ENCODE measurements around the gene NOX4.

The NOX4 gene

DNA sequence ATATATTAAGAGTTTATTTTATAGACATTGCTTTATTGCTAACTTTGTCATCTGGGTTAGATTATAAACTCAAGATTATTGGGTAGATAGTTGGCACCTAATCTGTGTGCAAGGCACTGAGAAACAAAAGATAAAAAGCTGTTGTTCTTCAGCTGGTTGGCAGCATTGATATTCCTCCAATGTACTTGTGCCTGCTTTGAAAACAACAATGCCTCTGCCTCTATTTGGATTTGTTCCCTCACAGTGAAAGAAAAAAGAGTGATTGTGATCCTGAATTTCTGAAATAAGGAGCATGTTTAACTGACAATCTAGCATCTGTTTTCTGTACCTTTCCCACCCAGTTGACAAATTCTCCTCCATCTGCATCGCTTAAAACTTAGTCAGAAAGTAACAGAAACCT, 215.2 kb downstream of the NOX4 start:
- no peak for DNase-seq (ENCODE audit: extremely low read depth, low read depth)
- H3K4me3 ChIP-seq (replicated peaks; ENCODE audit: low read depth, low read length), result no peak overlapping the region
- TF ChIP-seq, protein P1, sequence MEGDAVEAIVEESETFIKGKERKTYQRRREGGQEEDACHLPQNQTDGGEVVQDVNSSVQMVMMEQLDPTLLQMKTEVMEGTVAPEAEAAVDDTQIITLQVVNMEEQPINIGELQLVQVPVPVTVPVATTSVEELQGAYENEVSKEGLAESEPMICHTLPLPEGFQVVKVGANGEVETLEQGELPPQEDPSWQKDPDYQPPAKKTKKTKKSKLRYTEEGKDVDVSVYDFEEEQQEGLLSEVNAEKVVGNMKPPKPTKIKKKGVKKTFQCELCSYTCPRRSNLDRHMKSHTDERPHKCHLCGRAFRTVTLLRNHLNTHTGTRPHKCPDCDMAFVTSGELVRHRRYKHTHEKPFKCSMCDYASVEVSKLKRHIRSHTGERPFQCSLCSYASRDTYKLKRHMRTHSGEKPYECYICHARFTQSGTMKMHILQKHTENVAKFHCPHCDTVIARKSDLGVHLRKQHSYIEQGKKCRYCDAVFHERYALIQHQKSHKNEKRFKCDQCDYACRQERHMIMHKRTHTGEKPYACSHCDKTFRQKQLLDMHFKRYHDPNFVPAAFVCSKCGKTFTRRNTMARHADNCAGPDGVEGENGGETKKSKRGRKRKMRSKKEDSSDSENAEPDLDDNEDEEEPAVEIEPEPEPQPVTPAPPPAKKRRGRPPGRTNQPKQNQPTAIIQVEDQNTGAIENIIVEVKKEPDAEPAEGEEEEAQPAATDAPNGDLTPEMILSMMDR (IDR thresholded peaks at IDR 0.05; ENCODE audit: low read depth, low read length, missing control alignments), result no peak

Measured in HFF-Myc (cell line).